Left renal pelvis (tissue), 4 donors: Measurements from ENCODE around the gene RAD51. TPM values are rescaled to one million over a fixed set of nuclear protein-coding genes. Genes with fewer than 3 reads are reported as not detected.
A peak's percentile ranks its signal among the peaks of the same experiment; 100 is the strongest.

ENCODE experiments used
- DNase-seq, 4 donors: peaks; one replicate each; pipeline ENCODE4 v3.0.0-alpha.2; 2013; ENCODE audit warnings: low read depth in 4 of 4, low spot score in 3 of 4
- polyA plus RNA-seq, 4 donors: library from polyadenylated mRNA; unstranded; fragments of 120-200 nt; gene quantifications; one replicate each; pipeline ENCODE4 v1.2.1, GENCODE V29; 2013; ENCODE audit not compliant: insufficient read length in 4 of 4

Gene RAD51
- polyA plus RNA-seq, 4 donors = 10.7 to 14.9 (median 13.3) TPM

DNA sequence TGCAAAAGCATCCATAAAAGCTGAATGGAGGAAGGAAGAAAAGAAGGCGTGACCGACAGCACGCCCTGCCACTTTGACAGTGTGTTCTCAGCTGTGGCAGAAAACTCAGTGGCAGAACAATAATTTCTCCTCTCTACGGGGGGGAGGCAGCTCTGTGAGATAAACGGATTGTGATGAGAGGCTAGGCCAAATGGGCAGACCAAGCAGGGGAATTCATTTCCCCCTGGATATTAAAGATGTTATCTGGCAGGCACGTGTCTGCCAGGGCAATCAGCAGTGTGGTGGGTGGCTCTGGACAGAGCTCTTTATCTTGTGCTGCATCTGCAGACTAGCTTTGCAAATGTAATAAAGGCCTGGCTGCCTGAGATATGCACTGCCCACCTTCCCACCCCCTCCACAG is 62.0 kb downstream of the RAD51 start:
- DNase-seq = no peak

DNA sequence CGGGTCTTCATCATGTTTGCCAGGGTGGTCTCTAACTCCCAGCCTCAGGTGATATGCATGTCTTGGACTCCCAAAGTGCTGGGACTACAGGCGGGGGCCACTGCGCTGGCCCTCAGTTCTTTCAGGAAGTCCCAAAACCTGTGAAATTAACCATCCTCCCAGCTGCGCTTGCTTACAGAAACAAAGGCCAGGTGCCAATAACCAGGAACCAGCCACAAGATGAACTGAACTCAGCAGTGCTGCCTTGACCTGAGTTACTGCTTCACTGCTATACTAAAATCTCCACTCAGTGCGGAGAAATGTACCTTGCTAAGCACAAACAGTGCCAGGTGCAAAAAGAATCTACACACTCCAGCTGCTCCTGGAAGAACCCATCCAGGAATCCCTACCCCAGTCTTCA is 65.0 kb downstream of the RAD51 start:
- no peak for DNase-seq

DNA sequence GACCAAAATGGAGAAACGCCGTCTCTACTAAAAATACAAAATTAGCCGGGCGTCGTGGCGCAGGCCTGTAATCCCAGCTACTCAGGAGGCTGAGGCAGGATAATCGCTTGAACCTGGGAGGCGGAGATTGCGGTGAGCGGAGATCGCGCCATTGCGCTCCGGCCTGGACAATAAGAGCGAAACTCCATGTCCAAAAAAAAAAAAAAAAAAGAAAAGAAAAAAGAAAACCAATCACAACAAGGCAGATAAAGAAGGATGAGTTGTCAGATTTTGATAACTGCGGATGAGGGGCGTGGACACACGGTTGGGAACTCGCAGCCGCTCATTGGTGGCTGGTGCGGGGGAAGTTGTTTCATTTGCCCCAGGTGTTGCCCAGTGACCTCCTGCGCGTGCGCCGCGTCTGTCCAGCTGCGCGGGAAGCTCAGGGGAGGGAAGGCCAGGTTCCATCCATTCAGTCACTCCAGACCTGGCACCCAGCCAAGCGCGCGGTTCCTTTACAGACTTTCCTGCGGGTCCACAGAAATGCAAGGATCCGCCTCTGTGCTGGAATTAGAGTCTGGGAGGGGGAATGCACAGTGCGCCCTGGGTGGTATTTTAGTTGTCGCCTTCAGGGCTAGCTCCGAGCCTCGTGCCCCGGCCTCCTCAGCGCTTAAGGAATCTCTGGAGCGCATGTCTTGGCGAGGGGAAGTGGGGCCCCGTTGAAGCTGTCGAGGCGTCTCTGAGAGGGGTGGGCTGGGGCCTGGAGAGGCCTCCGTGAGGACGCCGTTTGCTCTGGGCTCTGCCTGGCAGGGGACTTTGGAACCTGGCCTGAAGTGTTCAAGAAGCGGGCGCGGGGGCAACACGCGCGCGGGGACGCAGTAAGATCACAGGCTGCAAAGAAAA is 68.2 kb downstream of the RAD51 start:
- DNase-seq = peak in 2 of 4 donors; percentile 65 to 70

GRCh38 chr15:40763801-40764628 is 69.0 kb downstream of the RAD51 start, which contains the start of gene GCHFR:
Gene GCHFR (plus strand): TSS chr15:40764068. CDS start chr15:40764181, 113 bp downstream.
- DNase-seq = peak in 2 of 4 donors; percentile 56 to 59

- DNase-seq = no peak
Observed at GRCh38 chr15:40764629-40765103, 69.7 kb downstream of the RAD51 start.

GRCh38 chr15:40766194-40766815 is 71.3 kb downstream of the RAD51 start:
- DNase-seq = no peak

- no peak for DNase-seq
Observed at GRCh38 chr15:40766906-40767837, 72.2 kb downstream of the RAD51 start.

GRCh38 chr15:40767838-40768500 is 73.0 kb downstream of the RAD51 start:
- no peak for DNase-seq

DNA sequence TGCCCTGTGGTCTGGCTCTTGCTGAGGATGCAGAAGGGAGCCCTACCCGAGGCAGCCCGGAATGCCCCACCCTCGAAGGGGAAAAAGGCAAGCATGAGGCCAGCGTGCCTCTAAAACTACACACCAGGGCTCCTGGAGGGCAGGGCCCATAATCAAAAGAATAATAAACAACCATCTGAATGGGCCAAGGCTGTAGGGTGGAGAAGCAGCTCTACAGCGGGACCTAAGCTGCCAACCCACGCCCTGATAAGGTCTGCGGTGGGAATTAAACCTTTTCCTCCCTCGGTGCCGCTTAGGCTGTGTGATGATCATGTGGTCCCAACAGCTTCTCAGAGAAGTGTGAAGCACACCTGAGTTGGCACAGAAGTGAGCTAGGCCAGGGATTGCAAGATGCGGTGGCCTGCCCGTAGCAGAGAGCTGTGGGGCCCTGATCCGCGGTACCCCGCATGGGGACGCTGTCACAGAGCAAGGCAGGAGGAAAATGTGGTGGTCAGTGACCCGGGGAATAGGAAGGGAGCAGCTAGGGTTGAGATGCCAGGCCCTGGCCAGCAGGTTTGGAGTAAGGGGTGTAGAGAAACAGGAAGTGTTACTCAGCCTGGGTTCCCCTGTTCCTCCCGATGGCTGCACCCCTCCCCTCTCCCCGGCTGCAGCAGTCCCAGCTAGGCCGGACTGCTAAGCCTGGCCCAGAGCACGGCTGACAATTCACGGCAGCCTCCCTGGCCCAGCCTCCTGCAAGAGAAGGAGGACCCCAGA is 73.7 kb downstream of the RAD51 start:
- no peak for DNase-seq

GRCh38 chr15:40769274-40770146 is 74.5 kb downstream of the RAD51 start, which contains the start of gene C15orf62:
Gene C15orf62 (plus strand): TSS chr15:40769980. CDS start chr15:40770496, 516 bp downstream.
- DNase-seq = peak in 2 of 4 donors; percentile 50 to 66

GRCh38 chr15:40770147-40770721 is 75.3 kb downstream of the RAD51 start:
- no peak for DNase-seq

GRCh38 chr15:40771242-40771641 is 76.3 kb downstream of the RAD51 start:
- DNase-seq = no peak

DNA sequence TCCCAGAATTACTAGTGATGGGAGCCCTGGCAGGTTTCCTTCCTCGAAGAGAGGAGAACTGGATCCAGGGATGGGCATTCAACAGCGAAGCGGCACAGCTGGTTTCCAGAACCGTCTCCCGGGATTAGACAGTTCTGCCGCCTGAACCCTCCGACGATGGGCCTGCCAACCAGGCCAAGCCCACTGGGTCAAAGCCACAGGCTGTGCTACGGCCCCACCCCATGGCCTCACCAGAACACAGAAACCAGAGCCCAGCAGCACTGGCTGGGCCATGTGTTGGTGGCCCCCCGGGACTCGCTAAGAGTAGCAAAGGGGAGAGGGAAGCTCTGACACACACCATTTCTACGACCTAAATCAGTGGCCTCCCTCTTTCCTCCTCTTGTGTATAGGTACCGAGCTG is 77.0 kb downstream of the RAD51 start:
- DNase-seq = no peak

DNA sequence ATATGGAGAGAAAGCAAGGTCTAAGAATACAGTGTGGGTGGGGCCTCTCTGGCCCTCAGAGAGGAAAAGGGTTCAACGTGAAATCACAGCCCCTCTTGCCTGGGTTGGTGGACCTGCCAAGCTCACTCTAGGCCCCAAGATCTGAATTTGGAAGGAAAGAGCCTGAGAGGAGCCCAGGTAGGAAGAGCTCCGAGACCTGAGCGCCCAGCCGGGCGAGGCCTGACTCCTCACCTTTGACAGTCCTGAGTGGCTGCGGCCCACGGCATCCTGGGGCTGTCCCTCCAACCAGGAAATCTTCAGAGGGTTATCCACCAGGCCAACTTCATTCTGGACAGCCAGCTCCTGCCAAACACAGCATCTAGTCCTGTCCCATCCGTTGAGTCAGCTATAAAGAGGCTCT is 78.5 kb downstream of the RAD51 start:
- DNase-seq = no peak

- no peak for DNase-seq
Observed at GRCh38 chr15:40773902-40774301, 78.9 kb downstream of the RAD51 start.

GRCh38 chr15:40775007-40775406 is 80.0 kb downstream of the RAD51 start:
- DNase-seq = no peak
